ENCODE data around the gene RASGEF1C.
"Not testable (repeated sequence)": the region's sequence is repeated elsewhere in the genome, so short reads cannot be mapped to it uniquely, and the experiment has no call there.

The RASGEF1C gene

DNA sequence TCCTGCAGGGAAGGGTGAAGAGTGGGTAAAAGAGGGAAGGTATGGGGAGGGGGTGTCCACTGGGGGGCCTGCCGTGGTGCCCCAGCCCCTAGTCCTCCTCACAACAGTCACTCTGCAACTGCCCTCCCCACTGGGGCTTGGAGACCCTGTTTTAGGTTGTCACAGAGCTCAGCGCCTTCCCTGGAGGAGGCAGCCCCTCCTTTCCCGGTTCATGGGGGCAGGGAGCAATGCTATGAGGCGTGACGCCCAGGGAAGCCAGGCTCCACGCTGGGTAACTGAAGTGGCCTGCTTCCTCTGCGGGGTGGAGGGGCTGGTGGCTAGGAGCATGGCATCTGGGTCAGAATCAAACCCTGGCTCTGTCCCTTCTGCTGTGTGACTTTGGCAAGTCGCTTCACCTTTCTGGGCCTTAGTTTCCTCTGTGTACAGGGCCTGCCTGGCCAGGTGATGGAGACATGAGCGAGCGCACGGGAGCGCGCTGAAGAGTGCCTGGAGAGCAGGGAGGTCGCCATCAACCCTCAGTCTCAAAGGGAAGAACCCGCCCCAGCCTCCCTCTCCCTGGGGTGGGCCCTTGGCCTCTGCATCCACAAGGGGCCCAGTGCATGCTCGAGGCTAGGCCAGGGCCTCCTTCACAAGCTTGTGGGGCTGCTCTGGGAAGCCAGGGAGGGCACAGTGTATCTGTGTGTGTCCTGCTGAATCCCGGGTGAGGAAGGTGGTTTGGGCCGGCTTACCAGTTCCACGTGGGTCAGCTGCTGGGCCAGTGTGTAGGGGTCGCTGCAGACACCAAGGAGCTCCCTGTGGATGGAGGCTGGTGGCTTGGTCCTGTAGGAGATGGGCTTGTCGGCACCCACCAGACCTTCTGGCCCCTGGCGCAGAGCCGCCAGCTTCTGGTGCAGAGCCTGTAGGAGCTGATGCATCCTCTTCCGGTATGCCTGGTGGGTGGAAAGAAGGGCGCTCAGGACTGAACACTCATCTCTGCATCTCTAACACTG lies 81.0 kb downstream of the RASGEF1C start:
- TF ChIP-seq NFRKB (IDR thresholded peaks at IDR 0.05) (no peak), ZNF384 (IDR thresholded peaks at IDR 0.05) (no peak), CTBP1 (IDR thresholded peaks at IDR 0.05; ENCODE audit: borderline replicate concordance) (no peak), L3MBTL2 (conservative IDR thresholded peaks at IDR 0.05) (no peak), FOXM1 (IDR thresholded peaks at IDR 0.05; ENCODE audit: borderline replicate concordance) (no peak), SP1 (IDR thresholded peaks at IDR 0.05) (no peak), TARDBP (IDR thresholded peaks at IDR 0.05) (no peak)
- no peak for DNase-seq (ENCODE audit: extremely low spot score)
- POLR2A ChIA-PET, result no interaction called here
- CTCF ChIA-PET, result interaction anchor here (1.2 kb wide), 1 partner anchor 186 kb away, joined by 3 read pairs; no protein-coding TSS in a partner anchor

DNA sequence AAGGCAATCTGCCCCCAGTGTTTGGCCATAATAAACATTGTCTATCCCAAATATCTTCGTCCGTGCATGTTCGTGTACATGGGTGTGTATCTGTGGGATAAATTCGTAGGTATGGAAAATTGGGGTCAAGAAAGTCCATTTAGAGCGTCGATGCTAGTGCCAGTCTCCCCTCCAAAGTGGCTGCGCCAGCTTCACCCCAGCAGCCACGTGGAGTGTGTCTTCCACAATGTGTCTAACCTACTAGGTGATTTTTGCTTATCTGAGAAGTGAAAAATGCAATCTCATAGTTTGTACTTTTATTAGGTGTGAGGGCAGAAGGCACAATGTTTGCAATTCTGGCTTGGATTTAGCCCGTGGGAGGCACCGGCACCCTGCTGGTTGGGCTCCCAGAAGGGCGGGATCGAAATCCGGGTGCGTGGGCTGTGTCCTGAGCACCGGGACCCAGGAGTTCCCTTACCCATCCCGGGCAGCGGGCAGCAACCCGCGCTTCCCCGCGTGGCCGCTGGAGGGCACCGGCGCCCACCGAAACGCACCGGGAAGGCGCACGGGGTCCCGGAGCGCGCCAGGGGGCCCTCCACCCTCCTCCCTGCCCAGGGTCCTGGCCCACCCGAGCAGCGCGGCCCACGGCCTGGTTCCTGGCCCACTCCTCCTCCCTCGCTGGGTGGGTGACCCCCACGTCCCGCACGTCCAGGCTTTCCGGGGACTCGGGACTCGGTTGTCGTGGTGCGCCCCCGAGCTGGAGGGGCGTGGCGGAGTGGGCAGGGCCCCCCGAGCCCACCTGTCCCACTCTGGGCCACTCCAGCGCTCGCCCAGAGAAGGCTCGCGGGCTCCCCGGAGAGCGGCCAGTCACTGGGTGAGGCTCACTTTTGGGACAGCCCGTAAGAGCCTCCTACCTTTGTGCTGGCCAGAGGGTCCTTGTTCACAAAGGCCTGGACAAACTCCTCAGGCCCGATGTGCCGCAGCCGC lies 82.0 kb downstream of the RASGEF1C start:
- DNase-seq (ENCODE audit: extremely low spot score), result peak; percentile 86
- CTCF ChIA-PET, result interaction anchor here (1.2 kb wide), 1 partner anchor 187 kb away, joined by 3 read pairs; no protein-coding TSS in a partner anchor
- TF ChIP-seq ZNF384 (IDR thresholded peaks at IDR 0.05) (no peak), L3MBTL2 (conservative IDR thresholded peaks at IDR 0.05) (no peak), BHLHE40 (IDR thresholded peaks at IDR 0.05; ENCODE audit: borderline replicate concordance) (no peak), NFRKB (IDR thresholded peaks at IDR 0.05) (no peak)
- TF ChIP-seq, protein P1, sequence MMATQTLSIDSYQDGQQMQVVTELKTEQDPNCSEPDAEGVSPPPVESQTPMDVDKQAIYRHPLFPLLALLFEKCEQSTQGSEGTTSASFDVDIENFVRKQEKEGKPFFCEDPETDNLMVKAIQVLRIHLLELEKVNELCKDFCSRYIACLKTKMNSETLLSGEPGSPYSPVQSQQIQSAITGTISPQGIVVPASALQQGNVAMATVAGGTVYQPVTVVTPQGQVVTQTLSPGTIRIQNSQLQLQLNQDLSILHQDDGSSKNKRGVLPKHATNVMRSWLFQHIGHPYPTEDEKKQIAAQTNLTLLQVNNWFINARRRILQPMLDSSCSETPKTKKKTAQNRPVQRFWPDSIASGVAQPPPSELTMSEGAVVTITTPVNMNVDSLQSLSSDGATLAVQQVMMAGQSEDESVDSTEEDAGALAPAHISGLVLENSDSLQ (IDR thresholded peaks at IDR 0.05), result no peak
- POLR2A ChIA-PET, result no interaction called here

DNA sequence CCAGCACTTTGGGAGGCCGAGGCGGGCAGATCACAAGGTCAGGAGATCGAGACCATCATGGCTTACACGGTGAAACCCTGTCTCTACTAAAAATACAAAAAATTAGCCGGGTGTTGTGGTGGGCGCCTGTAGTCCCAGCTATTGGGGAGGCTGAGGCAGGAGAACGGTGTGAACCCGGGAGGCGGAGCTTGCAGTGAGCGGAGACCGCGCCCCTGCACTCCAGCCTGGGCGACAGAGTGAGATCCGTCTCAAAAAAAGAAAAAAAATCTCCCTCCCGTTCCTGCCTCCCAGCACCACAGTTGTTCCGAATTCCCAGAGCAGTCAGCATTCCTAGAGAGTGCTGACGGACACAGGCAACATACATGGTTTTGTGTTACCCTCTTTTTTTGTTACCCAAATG lies 82.9 kb downstream of the RASGEF1C start:
- DNase-seq (ENCODE audit: extremely low spot score); POLR2A ChIA-PET: not testable (repeated sequence)
- CTCF ChIA-PET, result interaction anchor here (0.6 kb wide), 1 partner anchor 312 kb away, joined by 4 read pairs; no protein-coding TSS in a partner anchor

DNA sequence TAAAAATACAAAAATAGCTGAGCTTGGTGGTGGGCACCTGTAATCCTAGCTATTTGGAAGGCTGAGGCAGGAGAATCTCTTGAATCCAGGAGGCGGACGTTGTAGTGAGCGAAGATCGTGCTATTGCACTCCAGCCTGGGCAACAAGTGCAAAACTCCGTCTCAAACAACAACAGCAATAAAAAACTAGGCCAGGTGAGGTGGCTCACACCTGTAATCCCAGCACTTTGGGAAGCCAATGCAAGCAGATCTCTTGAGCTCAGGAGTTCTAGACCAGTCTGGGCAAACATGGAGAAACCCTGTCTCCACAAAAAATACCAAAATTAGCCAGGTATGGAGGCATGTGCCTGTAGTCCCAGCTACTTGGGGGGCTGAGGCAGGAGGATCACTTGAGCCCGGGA lies 84.3 kb downstream of the RASGEF1C start:
- POLR2A ChIA-PET; DNase-seq (ENCODE audit: extremely low spot score): not testable (repeated sequence)
- CTCF ChIA-PET, result interaction anchor here (0.6 kb wide), 1 partner anchor 67 kb away, joined by 3 read pairs; no protein-coding TSS in a partner anchor

DNA sequence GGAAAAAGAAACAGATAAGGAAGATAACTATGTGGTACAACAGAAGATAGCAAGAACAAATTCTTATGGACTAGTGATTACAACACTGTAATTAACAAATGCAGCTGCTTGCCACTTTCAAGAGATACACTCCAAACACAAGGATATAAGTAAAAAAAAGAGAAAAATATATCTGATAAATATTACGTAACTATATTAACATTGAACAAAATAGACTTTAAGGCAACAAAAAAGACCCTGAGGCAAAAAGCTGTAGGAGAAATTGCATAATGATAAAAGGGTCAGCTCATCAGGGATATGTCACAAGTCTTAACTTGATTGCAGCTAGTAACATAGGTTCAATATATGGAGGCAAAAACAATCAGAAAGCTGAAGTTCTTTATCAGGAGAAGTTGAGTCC lies 86.1 kb downstream of the RASGEF1C start:
- TF ChIP-seq LEF1 (IDR thresholded peaks at IDR 0.05; ENCODE audit: borderline replicate concordance) (no peak), FOXK2 (IDR thresholded peaks at IDR 0.05) (no peak), FOXM1 (IDR thresholded peaks at IDR 0.05; ENCODE audit: borderline replicate concordance) (no peak), L3MBTL2 (conservative IDR thresholded peaks at IDR 0.05) (no peak)
- POLR2A ChIA-PET, result no interaction called here
- DNase-seq (ENCODE audit: extremely low spot score), result no peak
- CTCF ChIA-PET, result no interaction called here

DNA sequence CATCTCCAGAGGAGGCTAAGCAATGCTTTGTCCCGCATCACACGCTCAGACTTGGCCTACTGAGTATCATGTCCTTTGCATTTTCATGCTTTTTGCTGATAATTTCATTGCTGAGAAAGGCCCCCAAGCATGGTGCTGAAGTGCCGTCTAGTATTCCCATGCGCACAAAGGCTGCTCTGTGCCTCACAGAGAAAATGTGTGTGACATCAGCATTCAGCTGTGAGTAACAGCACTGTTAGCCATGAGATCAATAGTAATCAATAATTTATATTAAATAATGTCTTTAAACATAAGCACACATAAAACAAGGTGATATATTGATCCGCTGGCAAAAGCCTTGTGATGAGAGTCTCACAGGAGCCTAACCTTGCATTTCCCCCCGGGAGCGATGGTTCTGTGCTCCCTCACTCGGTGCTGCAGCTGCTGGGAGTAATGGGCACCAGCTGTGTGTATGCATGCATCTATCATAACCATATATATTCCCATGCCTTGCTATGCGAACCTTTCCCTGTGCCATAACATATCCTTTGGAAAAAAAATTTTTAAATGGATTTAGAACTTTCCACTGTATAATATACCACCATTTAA lies 87.1 kb downstream of the RASGEF1C start:
- CTCF ChIA-PET, result no interaction called here
- no peak for TF ChIP-seq ELF4 (IDR thresholded peaks at IDR 0.05)
- no peak for TF ChIP-seq FOXM1 (IDR thresholded peaks at IDR 0.05; ENCODE audit: borderline replicate concordance)
- TF ChIP-seq, protein P1 (IDR thresholded peaks at IDR 0.05), result no peak
- no peak for DNase-seq (ENCODE audit: extremely low spot score)
- POLR2A ChIA-PET, result no interaction called here

DNA sequence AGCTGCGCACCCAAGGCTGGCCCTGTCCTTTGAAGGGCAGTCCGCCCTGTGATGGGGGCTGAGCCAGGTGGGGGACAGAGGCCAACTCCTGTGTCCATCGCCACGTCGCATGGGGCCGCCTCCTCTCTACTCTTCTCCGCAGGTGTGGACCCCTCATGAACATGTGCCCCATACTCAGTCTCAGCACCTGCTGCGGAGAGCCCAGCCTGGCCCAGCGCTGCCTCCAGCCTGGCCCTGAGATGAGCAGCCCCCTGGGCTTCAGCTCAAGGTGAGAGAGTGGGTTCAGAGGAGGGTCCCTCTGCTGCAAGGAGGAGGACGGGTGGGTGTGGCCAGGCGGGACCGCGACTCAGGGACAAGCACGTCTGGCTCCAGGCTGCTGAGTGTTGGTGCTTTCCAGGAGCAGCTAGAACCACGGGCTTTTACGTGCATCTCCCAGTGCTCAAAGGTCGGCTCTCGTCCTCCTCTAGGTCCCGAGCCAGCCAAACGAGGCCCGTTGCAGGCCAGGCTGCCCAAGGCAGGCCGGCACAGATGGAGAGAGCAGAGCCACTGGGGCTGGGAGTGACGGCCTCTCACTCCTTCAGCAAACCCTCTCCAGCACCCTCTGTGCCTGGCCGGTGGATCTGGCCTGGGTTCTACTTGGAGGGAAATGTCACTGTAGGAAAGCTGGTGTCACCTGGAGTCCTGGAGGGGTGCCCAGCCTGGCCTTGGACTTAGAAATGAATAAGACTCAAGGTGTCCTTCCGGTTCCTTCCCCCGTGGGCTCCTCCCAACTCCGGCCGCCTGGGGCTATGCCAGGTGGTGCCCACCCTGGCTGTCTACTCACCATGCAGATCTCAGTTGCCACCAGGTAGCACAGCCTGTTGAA lies 88.5 kb downstream of the RASGEF1C start:
- DNase-seq (ENCODE audit: extremely low spot score), result no peak
- CTCF ChIA-PET, result no interaction called here
- POLR2A ChIA-PET, result no interaction called here
- TF ChIP-seq LEF1 (IDR thresholded peaks at IDR 0.05; ENCODE audit: borderline replicate concordance) (no peak), FOXK2 (IDR thresholded peaks at IDR 0.05) (no peak), SP1 (IDR thresholded peaks at IDR 0.05) (no peak), ELF4 (IDR thresholded peaks at IDR 0.05) (no peak), HDGF (IDR thresholded peaks at IDR 0.05; ENCODE audit: borderline replicate concordance) (no peak), FOXA1 (IDR thresholded peaks at IDR 0.05) (no peak)
- TF ChIP-seq, protein P1 (IDR thresholded peaks at IDR 0.05), result no peak
